GM10248 (cell line): Measurements from ENCODE around the gene BMP7.

Experiments
- CTCF ChIA-PET: fragments of 300-600 bp; sonication (Branson Sonifier 250); formaldehyde crosslinking; extraction: SDS; loops from one replicate; lab custom pipeline; 2021; ENCODE audit warnings: antibody characterized with exemption; lab: Yijun Ruan, JAX
- POLR2A ChIA-PET: fragments of 350-650 bp; sonication (Branson Sonifier 250); formaldehyde crosslinking; extraction: SDS; loops from one replicate; lab custom pipeline; 2020; ENCODE audit warnings: antibody characterized with exemption; lab: Yijun Ruan, JAX
- DNase-seq: peaks from one replicate; pipeline ENCODE4 v3.0.0; 2012; ENCODE audit errors: extremely low spot score
- CTCF ChIP-seq: IDR thresholded peaks from 2 replicates; pipeline ENCODE4 v1.5.1; 2012; ENCODE audit warnings: mild to moderate bottlenecking, low read depth; ENCODE audit errors: extremely low read depth, missing control alignments, control extremely low read depth

Gene BMP7

DNA sequence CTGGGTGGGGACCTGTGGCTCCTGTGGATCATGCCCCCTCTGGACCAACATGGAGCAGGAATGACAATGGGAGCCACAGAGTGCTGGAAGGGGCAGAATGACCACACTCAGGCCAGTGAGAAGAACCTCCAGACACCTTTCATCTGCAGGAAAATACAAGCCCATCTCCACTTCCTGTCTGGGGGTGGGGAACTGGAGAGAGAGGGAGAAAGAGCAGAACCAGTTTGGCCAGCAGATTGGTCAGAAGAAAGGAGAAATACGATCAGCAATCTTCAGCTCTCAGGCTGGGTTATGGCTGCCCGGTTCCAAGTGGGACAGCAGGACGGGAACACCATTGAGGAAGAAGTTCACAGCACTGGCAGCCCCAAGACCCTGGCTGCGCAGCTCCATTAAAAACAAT lies 37.0 kb downstream of the BMP7 start:
- ChIA-PET POLR2A (no interaction called here), CTCF (no interaction called here)
- TF ChIP-seq CTCF = no peak
- DNase-seq = no peak

GRCh38 chr20:57225830-57226229 lies 40.6 kb downstream of the BMP7 start:
- ChIA-PET POLR2A (no interaction called here), CTCF (interaction anchor here (1.5 kb wide), 1 partner anchor 861 kb away, joined by 3 read pairs; no protein-coding TSS in a partner anchor)
- no peak for TF ChIP-seq CTCF
- DNase-seq = no peak

DNA sequence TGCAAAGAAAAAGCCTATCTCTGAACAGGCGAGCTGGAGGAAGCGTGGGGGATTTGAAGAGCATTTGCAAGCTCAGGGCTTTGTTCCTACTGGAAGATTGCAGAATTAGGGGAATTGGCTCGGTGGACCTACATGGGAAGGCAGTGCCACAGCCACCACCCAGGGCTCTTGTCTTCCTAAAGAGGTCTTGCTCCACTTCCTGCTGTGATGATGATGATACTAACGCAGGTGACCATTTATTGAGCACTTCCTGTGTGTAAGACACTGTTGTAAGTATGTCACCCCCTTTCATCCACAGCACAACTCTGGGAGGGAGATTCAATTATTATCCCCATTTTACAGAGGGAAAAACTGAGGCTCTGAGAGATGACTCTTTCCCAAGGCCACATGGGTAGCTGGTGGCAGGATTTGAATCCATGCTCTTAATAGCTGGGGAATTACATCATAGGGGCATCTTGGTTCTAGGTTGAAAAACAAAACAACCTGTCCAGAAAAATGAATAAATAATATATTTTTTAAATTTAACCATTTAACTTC lies 41.2 kb downstream of the BMP7 start:
- ChIA-PET POLR2A (no interaction called here), CTCF (interaction anchor here (1.5 kb wide), 1 partner anchor 862 kb away, joined by 3 read pairs; no protein-coding TSS in a partner anchor)
- DNase-seq = no peak
- TF ChIP-seq CTCF = no peak

DNA sequence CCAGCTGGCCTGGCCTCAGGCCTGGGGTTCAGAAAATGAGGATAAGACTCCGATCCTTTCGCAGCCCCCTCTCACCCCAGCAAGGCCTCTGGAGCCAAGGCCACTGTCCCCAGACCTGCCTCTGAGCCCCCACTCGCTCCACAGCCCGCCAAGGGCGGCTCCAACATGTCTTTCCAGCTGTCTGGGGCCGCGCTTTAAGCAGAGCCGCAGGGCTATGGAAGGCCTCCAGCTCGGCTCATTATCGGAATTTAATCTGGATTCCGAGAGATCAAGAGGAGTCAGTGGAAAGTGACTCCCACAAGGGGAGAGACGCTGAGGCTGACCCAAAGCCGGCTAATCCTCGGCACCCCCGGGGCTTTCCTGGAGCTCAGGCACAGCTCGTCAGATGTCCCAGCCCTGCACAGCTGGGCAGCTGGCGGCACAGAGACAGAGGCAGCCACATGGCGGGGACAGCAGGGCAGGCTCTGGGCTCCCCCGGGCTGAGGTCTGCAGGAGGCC lies 41.8 kb downstream of the BMP7 start:
- no peak for TF ChIP-seq CTCF
- DNase-seq = no peak
- ChIA-PET POLR2A (no interaction called here), CTCF (interaction anchor here (1.1 to 1.5 kb wide), 2 partner anchors 40 to 863 kb away, joined by 3 read pairs; no protein-coding TSS in a partner anchor)

DNA sequence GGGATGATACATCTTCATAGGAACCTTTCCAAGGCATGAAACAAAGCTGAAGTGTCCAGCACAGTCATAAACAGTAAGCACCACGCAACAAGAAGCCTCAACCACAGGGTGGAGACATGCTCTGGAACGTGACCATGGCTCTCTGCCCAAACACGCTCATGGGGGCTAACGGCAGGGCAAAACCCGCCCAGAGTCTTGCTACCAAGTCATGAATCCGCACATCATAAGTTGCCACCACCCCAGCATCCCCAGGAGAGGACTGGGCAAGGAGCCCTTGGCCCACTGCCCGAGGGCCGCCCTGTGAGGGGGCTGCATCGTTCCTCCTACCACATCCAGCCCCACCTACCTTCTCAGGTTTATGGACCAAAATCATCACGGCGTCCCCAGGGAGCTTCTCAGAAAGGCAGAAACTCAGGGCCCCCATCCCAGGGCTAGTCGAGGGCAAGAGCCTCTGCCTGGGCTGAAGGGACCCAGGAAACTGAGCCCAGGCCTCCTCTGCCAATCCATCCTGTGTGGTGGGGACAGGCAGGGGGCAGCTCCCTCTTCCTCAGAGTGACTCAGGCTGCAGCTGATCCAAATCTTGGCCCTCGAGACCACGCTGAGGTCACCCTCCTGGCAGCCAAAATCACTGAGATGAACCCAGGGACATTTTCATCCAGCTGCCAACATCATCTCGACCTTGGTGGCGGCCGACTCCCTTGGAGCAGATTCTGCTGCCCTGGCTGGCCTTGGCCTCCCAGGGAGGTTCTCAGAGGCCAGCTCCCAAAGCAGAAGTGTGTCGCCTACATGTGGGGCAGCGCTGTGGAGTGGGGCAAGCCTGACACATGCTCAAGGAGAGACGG lies 42.6 kb downstream of the BMP7 start:
- DNase-seq = no peak
- ChIA-PET CTCF (interaction anchor here (0.7 to 2.2 kb wide), 4 partner anchors 10 to 863 kb away, joined by 3 to 5 read pairs (median 3); no protein-coding TSS in a partner anchor), POLR2A (no interaction called here)
- TF ChIP-seq CTCF = no peak

DNA sequence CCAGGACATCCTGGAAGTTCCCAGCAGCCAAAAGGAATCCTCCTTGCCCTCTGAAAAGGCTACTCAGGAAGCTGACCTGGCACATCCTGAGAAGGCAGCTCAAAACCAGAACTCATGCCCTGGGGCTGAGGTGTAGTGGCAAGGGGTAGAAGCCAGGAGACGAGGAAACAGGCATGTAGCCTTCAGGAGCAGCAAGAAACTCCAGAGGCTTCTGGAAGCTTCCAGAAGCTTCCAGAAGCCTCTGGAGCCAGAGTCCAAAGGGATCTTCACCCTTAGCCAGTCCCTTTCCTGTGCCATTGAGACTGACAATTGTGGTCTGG lies 43.9 kb downstream of the BMP7 start:
- no peak for DNase-seq
- ChIA-PET CTCF (interaction anchor here (1.6 to 2.2 kb wide), 2 partner anchors 9 to 15 kb away, joined by 3 to 5 read pairs; no protein-coding TSS in a partner anchor), POLR2A (no interaction called here)
- no peak for TF ChIP-seq CTCF
